ENCODE results near the gene AHSG. TPM values are rescaled to one million over a fixed set of nuclear protein-coding genes. Genes with fewer than 3 reads are reported as not detected.
"Not testable (repeated sequence)": the region's sequence is repeated elsewhere in the genome, so short reads cannot be mapped to it uniquely, and the experiment has no call there.

AHSG gene
- not detected for polyA plus RNA-seq (ENCODE audit: low read depth in 6 of 6)

- Mint-ChIP-seq H3K4me1 (peaks cover 14 to 24% (median 17%) of the 10 kb centered on the region in 3 donors), H3K4me3 (no peak within 1 kb of the TSS), H3K36me3 (no peaks in the 10 kb centered on the region), H3K27ac (peak within 1 kb of the TSS in 1 of 6 donors; percentile 64), H3K27me3 (peaks cover 37 to 46% (median 39%) of the 10 kb centered on the region in 3 donors), H3K9me3 (no peaks in the 10 kb centered on the region)
- no peak for DNase-seq
- ATAC-seq (ENCODE audit: low read depth in 2 of 2): no peak
Observed at GRCh38 chr3:186612721-186613636, at the start of gene AHSG. AHSG (plus strand) TSS chr3:186613060; CDS start chr3:186613142, 82 bp downstream.

DNA sequence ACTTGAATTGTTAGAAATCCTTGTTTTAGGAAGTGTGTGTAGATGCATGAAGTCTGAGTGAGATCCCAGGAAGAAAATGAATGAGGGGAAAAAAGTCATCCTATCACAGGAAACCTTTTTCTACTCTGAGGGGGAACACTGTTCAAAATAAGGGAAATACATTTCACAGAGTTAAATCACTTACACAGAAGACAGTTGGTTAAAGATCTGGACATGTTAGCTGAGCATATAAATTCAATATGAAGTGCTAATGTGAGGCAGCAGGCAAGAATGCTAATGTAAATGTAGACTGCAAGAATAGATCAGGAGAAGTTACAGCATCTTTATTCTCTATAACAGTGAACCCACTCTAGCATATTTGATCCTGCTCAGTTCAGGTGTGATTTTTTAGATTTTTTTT is 48.3 kb upstream of the AHSG start:
- no peak for ATAC-seq (ENCODE audit: low read depth in 2 of 2)
- Mint-ChIP-seq H3K27me3 (no peaks in the 10 kb centered on the region), H3K9me3 (no peaks in the 10 kb centered on the region), H3K36me3 (peaks cover 0 to 6% of the 10 kb centered on the region in 2 donors), H3K27ac (peak overlapping the region in 1 of 6 donors; percentile 57), H3K4me1 (peaks cover 28 to 45% (median 40%) of the 10 kb centered on the region in 3 donors), H3K4me3 (peak overlapping the region in 4 of 8 donors; percentile 18 to 72 (median 60))
- no peak for DNase-seq

DNA sequence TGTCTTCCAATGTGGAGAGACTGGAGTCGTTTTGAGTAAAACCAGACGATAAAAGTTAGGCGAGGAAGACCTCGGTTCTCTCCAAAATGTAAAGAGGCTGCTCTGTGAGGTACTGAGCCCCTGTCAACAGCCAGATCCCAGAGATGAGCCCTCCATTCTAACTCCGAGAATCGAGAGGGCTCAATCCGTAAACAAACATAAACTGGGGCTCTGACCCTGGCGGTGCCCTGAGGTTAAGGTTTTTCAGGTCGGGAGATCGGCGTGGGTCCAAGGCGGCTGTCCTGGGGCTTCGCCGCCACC is 46.1 kb upstream of the AHSG start:
- H3K4me3 Mint-ChIP-seq: peak overlapping the region; percentile 82 to 98 (median 96)
- H3K27ac Mint-ChIP-seq: peak overlapping the region; percentile 81 to 97 (median 95)
- DNase-seq (no peak), ATAC-seq (ENCODE audit: low read depth in 2 of 2) (peak; percentile 1 to 3)
- peaks cover 0 to 6% of the 10 kb centered on the region in 2 donors for H3K36me3 Mint-ChIP-seq
- H3K27me3 Mint-ChIP-seq: no peaks in the 10 kb centered on the region
- H3K9me3 Mint-ChIP-seq: no peaks in the 10 kb centered on the region
- peaks cover 45 to 59% (median 57%) of the 10 kb centered on the region in 3 donors for H3K4me1 Mint-ChIP-seq

DNA sequence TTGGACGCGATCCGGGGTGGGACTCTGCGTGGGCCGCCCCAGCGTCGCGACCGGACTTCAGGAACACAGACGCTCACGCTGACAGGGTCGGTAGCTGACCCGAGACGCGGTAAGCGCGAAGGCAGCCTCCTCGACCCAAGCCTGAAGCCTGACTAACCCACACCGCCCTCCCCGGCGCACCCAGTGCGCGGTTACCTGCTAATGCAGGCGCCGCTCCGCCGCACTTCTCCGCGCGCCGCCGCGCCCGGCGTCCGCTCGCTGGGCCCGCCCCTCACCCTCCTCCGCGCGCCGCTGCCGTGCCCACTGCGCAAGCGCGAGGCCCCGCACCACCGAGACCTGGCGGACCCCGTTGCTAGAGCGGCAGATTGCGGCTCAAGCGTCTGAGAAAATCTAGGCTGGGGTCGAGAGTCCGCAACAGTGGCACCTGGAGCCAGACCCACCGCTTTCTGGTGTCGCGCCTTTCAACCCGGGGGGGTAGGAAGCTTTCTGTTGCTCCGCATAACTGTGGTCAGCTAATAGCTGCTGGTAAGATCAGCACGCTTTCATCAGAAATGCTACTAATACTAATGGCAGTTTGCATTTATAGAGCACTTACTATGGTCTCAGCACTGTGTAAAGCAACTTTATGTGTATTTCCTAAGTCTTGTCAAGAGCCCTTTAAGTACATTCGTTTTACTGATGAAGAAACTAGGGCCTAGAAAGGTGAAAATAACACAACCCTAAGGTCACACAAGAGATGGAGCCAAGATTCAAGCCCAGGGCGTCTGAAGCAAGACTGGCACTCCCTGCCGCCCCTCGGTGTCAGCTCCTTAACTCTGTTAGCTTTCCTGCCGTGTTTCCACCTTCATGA is 45.6 kb upstream of the AHSG start, which contains the start of gene TBCCD1:
Gene TBCCD1, minus strand, starts transcription at position 268 of the 850 bp plus-strand sequence. CDS start 3,010 bp downstream, outside the sequence.
- DNase-seq: peak; percentile 96
- H3K36me3 Mint-ChIP-seq: peaks cover 0 to 1% of the 10 kb centered on the region in 2 donors
- no peaks in the 10 kb centered on the region for H3K9me3 Mint-ChIP-seq
- H3K27me3 Mint-ChIP-seq: no peaks in the 10 kb centered on the region
- peaks cover 42 to 58% (median 57%) of the 10 kb centered on the region in 3 donors for H3K4me1 Mint-ChIP-seq
- peak; percentile 58 for ATAC-seq (ENCODE audit: low read depth in 2 of 2)
- peak within 1 kb of the TSS; percentile 81 to 98 (median 96) for H3K27ac Mint-ChIP-seq
- peak within 1 kb of the TSS; percentile 82 to 98 (median 96) for H3K4me3 Mint-ChIP-seq

DNA sequence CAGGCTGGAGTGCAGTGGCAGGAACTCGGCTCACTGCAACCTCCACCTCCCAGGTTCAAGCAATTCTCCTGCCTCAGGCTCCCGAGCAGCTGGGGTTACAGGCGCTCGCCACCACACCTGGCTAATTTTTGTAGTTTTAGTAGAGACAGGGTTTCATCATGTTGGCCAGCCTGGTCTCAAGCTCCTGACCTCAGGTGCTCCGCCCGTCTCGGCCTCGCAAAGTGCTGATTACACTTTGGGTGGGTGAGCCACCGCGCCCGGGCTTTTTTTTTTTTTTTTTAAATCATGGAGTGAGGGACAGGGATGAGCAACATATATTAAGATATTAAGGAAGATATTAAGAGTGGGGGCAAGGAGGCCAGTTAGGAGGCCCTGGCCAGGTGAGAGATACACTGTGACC is 43.5 kb upstream of the AHSG start:
- H3K4me1 Mint-ChIP-seq: peaks cover 37 to 55% (median 50%) of the 10 kb centered on the region in 3 donors
- not testable (repeated sequence) for H3K9me3 Mint-ChIP-seq; H3K27me3 Mint-ChIP-seq; ATAC-seq (ENCODE audit: low read depth in 2 of 2); DNase-seq; H3K36me3 Mint-ChIP-seq
- H3K27ac Mint-ChIP-seq: peak overlapping the region; percentile 96 to 99 (median 98)
- peak overlapping the region; percentile 90 to 99 (median 96) for H3K4me3 Mint-ChIP-seq

DNA sequence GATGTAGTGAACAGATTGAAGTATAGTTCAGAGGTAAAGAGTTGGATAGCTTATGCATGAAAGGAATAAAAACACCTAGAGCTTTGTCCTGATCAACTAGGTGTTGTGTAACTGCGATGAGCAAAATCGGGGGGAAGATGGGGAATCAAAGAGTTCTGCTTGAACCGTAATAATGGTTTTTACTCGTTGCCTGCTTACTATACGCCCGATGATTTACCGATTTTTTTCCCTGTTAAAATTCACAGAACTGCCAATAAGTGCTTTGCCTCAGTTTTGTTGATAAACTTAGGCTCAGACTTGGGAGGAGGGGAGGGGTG is 43.1 kb upstream of the AHSG start:
- Mint-ChIP-seq H3K4me1 (peaks cover 33 to 53% (median 51%) of the 10 kb centered on the region in 3 donors), H3K9me3 (no peaks in the 10 kb centered on the region)

DNA sequence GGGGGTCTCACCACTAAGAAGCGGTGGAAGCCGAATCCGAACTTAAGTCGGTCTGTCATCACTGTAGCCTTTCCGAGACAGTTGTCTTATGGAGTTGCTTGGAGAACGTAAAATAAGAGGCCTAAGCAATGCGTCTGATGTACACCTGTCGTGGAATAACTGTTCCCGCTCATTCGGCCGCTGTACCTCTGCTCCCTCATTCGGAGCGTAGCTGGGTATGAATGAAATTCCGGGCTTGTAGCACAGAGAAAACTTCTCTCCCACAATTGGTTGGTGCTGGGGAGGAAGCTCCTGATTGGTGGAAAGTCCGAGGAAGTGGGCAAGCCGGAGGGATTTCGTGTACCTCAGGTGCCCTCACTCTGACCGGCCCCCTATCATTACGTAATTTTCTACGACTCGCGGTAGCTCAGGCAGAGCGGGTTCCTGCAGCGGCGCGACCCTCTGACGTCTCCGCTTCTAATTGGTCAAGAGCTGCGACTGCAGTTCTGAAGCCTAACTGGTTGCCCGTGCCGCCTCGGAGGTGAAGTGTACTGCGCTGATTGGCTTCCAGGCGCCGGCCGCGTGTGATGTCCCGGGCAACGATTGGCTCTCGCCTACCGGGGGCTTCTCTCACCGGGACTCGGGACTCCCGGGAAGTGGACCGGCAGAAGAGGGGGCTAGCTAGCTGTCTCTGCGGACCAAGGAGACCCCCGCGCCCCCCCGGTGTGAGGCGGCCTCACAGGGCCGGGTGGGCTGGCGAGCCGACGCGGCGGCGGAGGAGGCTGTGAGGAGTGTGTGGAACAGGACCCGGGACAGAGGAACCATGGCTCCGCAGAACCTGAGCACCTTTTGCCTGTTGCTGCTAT is 42.5 kb upstream of the AHSG start, which contains the start of gene DNAJB11:
Gene DNAJB11, plus strand, starts transcription at position 625 of the 845 bp plus-strand sequence. Its CDS starts 178 bp downstream, at position 803.
- Mint-ChIP-seq H3K9me3 (no peaks in the 10 kb centered on the region), H3K36me3 (no peaks in the 10 kb centered on the region), H3K27ac (peak within 1 kb of the TSS; percentile 96 to 99 (median 98)), H3K4me1 (peaks cover 33 to 51% (median 50%) of the 10 kb centered on the region in 3 donors), H3K4me3 (peak within 1 kb of the TSS; percentile 90 to 99 (median 96)), H3K27me3 (no peaks in the 10 kb centered on the region)
- ATAC-seq (ENCODE audit: low read depth in 2 of 2) (peak; percentile 81 to 83), DNase-seq (peak; percentile 98)

More for the DNA sequence above, 43.1 kb upstream of the AHSG start:
- Mint-ChIP-seq H3K27ac (peak overlapping the region; percentile 96 to 99 (median 98)), H3K4me3 (peak overlapping the region; percentile 90 to 99 (median 96)), H3K27me3 (no peaks in the 10 kb centered on the region), H3K36me3 (no peaks in the 10 kb centered on the region)
- no peak for ATAC-seq (ENCODE audit: low read depth in 2 of 2)
- no peak for DNase-seq

GRCh38 chr3:186570941-186571643 is 41.8 kb upstream of the AHSG start:
- no peaks in the 10 kb centered on the region for H3K36me3 Mint-ChIP-seq
- ATAC-seq (ENCODE audit: low read depth in 2 of 2): no peak

DNA sequence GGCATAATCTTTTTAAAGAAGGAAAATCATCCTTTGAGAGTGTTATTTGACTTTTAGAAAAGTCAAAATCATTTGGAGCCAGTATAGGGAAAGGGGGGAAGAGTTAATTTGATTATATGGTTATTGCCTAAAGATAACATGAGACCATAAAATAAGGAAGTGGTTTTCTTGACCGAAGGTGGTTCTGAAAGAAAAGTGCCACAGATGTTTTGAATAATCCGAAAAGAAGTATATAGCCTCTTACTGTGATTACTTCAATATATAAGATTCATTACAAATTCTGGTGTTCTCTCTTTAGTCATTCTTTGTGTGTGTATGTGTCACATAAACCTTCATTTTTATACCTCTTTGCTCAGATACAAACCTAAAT is 41.2 kb upstream of the AHSG start:
- H3K27ac Mint-ChIP-seq: peak overlapping the region; percentile 93 to 99 (median 98)
- H3K27me3 Mint-ChIP-seq: no peaks in the 10 kb centered on the region
- ATAC-seq (ENCODE audit: low read depth in 2 of 2) (no peak), DNase-seq (no peak)
- H3K9me3 Mint-ChIP-seq: no peaks in the 10 kb centered on the region
- peak overlapping the region; percentile 90 to 99 (median 96) for H3K4me3 Mint-ChIP-seq
- peaks cover 29 to 43% (median 42%) of the 10 kb centered on the region in 3 donors for H3K4me1 Mint-ChIP-seq
- peaks cover 0 to 5% of the 10 kb centered on the region in 2 donors for H3K36me3 Mint-ChIP-seq

More at GRCh38 chr3:186570941-186571643, 41.8 kb upstream of the AHSG start:
- peak overlapping the region; percentile 90 to 99 (median 96) for H3K4me3 Mint-ChIP-seq
- no peak for DNase-seq
- H3K27me3 Mint-ChIP-seq: no peaks in the 10 kb centered on the region
- H3K9me3 Mint-ChIP-seq: no peaks in the 10 kb centered on the region
- H3K4me1 Mint-ChIP-seq: peaks cover 33 to 49% (median 47%) of the 10 kb centered on the region in 3 donors
- H3K27ac Mint-ChIP-seq: peak overlapping the region; percentile 93 to 99 (median 98)

- no peak for DNase-seq
- Mint-ChIP-seq H3K9me3 (no peaks in the 10 kb centered on the region), H3K36me3 (peaks cover 9 to 31% of the 10 kb centered on the region in 2 donors), H3K4me1 (peaks cover under 1 to 6% (median 3%) of the 10 kb centered on the region in 3 donors), H3K27ac (peak overlapping the region in 2 of 6 donors; percentile 52 to 74), H3K4me3 (no peak overlapping the region), H3K27me3 (no peaks in the 10 kb centered on the region)
- ATAC-seq (ENCODE audit: low read depth in 2 of 2): no peak
Observed at GRCh38 chr3:186577521-186577920, 35.3 kb upstream of the AHSG start.

DNA sequence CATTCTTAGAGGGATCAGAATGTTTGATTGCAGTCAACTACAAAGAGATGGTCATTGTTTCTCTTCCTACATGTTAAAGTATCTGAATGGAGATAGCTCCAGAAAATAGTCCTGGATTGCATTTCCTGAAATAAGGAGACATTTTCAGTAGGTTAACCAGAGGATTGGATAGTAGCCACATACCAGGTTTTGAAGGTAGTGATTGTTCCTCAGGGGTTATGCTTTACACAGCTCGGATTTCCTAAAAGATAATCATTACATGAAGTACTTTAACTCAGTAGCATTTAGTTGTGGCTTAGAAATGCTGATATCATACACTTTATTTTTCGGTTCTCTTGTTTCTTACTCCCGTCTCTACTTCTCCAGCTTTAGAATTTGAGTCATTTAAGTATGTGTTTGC is 32.1 kb upstream of the AHSG start:
- H3K27me3 Mint-ChIP-seq: no peaks in the 10 kb centered on the region
- ATAC-seq (ENCODE audit: low read depth in 2 of 2): no peak
- peak overlapping the region in 1 of 6 donors; percentile 51 for H3K27ac Mint-ChIP-seq
- H3K4me3 Mint-ChIP-seq: no peak overlapping the region
- DNase-seq: no peak
- no peaks in the 10 kb centered on the region for H3K9me3 Mint-ChIP-seq
- H3K36me3 Mint-ChIP-seq: peaks cover 27 to 54% of the 10 kb centered on the region in 2 donors
- peaks cover 0 to 3% (median 0%) of the 10 kb centered on the region in 3 donors for H3K4me1 Mint-ChIP-seq

DNA sequence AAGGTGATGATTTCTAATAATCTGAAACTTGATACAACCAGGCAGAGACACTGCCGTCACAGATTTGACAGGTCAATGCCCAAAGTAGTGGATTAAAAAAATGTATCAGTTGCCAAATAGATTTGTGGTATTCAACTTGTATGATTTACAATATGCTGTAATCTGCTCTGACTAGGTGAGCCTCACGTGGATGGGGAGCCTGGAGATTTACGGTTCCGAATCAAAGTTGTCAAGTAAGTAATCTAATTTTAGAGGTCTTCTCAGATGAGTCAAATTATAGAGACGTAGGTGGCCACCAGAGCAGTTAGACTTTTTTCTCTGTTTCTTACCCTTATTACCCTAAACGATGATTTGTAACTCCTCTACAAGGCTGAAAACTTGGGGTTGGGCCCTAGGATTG is 30.3 kb upstream of the AHSG start:
- Mint-ChIP-seq H3K27ac (no peak overlapping the region), H3K9me3 (no peaks in the 10 kb centered on the region), H3K4me3 (no peak overlapping the region), H3K36me3 (peaks cover 25 to 54% of the 10 kb centered on the region in 2 donors), H3K27me3 (no peaks in the 10 kb centered on the region), H3K4me1 (peaks cover 0 to 3% (median 0%) of the 10 kb centered on the region in 3 donors)
- DNase-seq: no peak
- no peak for ATAC-seq (ENCODE audit: low read depth in 2 of 2)

Measured in naive B cell (primary cell).